ENCODE measurements around the gene CAAP1. TPM values are rescaled to one million over a fixed set of nuclear protein-coding genes. Genes with fewer than 3 reads are reported as not detected.

The CAAP1 gene
- total RNA-seq (2022; extraction: Qiagen RNA extraction; ENCODE audit: low read depth) = 18.4 to 22.3 TPM (median 22.0 TPM) in 5 replicates

DNA sequence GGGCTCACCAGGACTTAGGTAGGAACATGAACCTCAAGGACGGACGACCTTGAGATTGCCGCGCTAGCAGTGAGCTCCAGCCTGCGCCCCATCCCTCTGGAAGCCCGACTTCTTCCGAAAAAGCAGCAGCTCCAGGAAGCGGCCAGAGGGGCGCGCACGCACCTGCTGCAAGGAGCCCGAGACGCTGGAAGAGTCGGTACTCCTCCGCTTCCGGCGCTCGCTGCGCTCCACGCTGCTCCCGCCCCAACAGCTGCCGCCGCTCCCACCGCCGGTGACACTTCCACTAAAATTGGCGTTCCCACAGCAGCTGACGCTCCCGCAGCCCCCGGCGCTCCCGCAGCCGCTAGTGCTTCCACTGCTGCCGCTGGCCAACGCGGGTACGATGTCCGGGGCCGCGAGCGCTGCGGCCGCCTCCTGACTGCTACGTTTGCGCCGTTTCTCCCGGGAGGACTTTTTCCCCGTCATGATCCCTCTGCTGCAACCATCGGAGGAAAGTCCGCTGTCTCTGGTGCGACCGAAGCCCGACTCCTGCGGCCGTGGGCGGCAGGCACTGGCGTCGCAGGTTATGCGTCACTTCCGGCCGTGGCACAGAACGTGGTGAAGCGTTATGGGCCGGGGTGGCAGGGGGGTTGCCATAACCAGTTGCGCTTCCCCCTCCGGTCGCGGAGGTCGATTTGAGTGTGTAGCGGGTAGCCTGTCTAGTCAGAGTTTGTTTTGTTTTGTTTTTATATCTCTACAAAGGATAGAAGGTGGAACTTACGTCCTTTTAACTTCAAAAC, at the start of gene CAAP1:
CAAP1 (minus strand) TSS at position 552 of the 779 bp plus-strand sequence; CDS start at position 465, 87 bp downstream.

Other genes starting within 250 kb of the CAAP1 start
- 29.2 to 42.8 TPM (median 32.7 TPM) in 5 replicates for gene PLAA, start 54.4 kb upstream of the CAAP1 start, total RNA-seq (2022; extraction: Qiagen RNA extraction; ENCODE audit: low read depth)
- gene IFT74, start 63.6 kb upstream of the CAAP1 start, total RNA-seq (2022; extraction: Qiagen RNA extraction; ENCODE audit: low read depth) = 7.7 to 16.0 TPM (median 13.7 TPM) in 5 replicates
- not detected in 5 replicates for gene LRRC19, start 112.9 kb upstream of the CAAP1 start, total RNA-seq (2022; extraction: Qiagen RNA extraction; ENCODE audit: low read depth)
- gene TEK, start 216.4 kb upstream of the CAAP1 start, total RNA-seq (2022; extraction: Qiagen RNA extraction; ENCODE audit: low read depth) = 0.03 to 0.12 TPM (median 0.06 TPM) in 5 replicates